NB4 (cell line): Measurements from ENCODE around the gene PHGDH.
"Not testable (repeated sequence)": the region's sequence is repeated elsewhere in the genome, so short reads cannot be mapped to it uniquely, and the experiment has no call there.

Source experiments
- DNase-seq: peaks from one replicate; pipeline ENCODE4 v3.0.0; 2010; ENCODE audit warnings: low read depth
- H3K4me3 ChIP-seq: one replicate; pipeline ENCODE4 v1.5.1; 2011; ENCODE audit warnings: mild to moderate bottlenecking, low read depth, low read length, moderate library complexity
- CTCF ChIP-seq: IDR thresholded peaks from one replicate; pipeline ENCODE4 v1.5.1; 2012; ENCODE audit warnings: low read depth, low read length
- MAX ChIP-seq: IDR thresholded peaks from 2 replicates; pipeline ENCODE4 v1.6.1; 2011; ENCODE audit warnings: low read depth, low read length
- MYC ChIP-seq: IDR thresholded peaks from 2 replicates; pipeline ENCODE4 v1.6.1; 2011; ENCODE audit warnings: low read depth, low read length
- POLR2A ChIP-seq: IDR thresholded peaks from 2 replicates; pipeline ENCODE4 v1.6.1; 2011; ENCODE audit warnings: mild to moderate bottlenecking; ENCODE audit not compliant: insufficient read length; ENCODE audit errors: extremely low read depth

Gene PHGDH

GRCh38 chr1:119702384-119702783, 9.3 kb upstream of the PHGDH start:
- no peak overlapping the region for H3K4me3 ChIP-seq
- TF ChIP-seq POLR2A (no peak), CTCF (no peak), MAX (no peak), MYC (no peak)
- peak; percentile 42 for DNase-seq

GRCh38 chr1:119703666-119704450, 7.9 kb upstream of the PHGDH start:
- TF ChIP-seq CTCF (no peak), MAX (no peak), MYC (no peak), POLR2A (no peak)
- no peak overlapping the region for H3K4me3 ChIP-seq
- DNase-seq, result no peak

DNA sequence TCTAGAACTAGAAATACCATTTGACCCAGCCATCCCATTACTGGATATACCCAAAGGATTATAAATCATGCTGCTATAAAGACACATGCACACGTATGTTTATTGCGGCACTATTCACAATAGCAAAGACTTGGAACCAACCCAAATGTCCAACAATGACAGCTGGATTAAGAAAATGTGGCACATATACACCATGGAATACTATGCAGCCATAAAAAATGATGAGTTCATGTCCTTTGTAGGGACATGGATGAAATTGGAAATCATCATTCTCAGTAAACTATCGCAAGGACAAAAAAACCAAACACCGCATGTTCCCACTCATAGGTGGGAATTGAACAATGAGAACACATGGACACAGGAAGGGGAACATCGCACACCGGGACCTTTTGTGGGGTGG, 5.1 kb upstream of the PHGDH start:
- H3K4me3 ChIP-seq, DNase-seq: not testable (repeated sequence)

- not testable (repeated sequence) for DNase-seq
Observed at GRCh38 chr1:119711356-119711803, 354 bp upstream of the PHGDH start.

GRCh38 chr1:119712342-119713038, 756 bp downstream of the PHGDH start:
- peak overlapping the region; percentile 90 for H3K4me3 ChIP-seq
- no peak for TF ChIP-seq MYC
- TF ChIP-seq MAX, result peak; percentile 35; the same call in 1 of the 2 replicates
- no peak for TF ChIP-seq POLR2A
- no peak for TF ChIP-seq CTCF
- DNase-seq, result peak; percentile 93

More at GRCh38 chr1:119711356-119711803, 354 bp upstream of the PHGDH start:
- peak overlapping the region; percentile 90 for H3K4me3 ChIP-seq

GRCh38 chr1:119713039-119713748, 1.5 kb downstream of the PHGDH start:
- peak overlapping the region; percentile 90 for H3K4me3 ChIP-seq
- no peak for TF ChIP-seq CTCF
- no peak for TF ChIP-seq POLR2A
- TF ChIP-seq MYC, result peak; percentile 16; the same call in 1 of the 2 replicates
- peak; percentile 89 for TF ChIP-seq MAX
- peak; percentile 55 for DNase-seq
